ENCODE results near the gene NKX2-2. TPM values are rescaled to one million over a fixed set of nuclear protein-coding genes. Genes with fewer than 3 reads are reported as not detected.

The NKX2-2 gene
- total RNA-seq, 1 donor from 2014 or later: not detected

DNA sequence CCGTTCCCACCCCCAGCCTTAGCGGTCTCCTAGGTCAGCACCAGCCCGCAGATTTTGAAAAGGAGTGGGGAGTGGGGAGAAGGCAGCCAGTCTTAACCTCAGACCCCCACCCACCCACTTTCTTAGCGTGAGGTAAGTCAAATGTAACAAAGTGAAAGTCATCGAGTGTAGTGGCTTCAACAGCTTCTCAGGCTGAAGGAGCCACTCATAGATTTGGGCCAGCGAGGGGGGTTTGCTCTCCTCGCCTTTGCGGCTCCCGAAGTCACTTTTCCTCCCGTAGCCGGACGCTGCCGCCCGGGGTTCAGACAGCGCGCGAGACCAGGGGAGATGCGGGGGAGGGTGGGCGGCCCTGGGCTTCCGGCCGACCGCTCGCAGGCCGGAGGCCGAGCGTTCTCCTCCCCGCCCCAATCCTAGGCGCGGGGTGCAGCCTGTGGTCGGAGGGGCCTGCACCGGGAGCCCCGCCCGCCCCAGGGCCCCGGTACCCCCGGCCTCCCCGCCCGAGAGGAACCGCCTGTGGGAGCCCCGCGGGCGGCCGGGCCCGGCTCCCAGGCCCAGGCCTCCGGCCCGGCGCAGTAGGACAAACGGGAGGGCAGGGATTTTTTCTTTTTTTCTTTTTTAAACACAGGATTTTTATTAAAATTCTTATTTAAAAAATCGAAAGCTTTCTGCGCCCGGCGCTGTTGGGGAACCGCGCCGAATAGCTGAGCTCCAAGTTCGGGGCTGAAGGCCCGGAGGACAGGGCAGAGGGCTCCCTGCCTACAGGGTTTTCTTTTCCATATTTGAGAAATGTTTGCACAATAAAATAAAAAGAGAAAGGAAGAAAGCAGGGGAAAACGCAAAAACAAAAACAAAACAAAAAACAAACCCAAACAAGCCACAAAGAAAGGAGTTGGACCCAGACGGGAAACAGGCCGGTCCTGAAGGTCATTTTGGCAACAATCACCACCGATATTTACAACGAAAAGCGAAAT, 3.2 kb downstream of the NKX2-2 start:
- no peaks in the 10 kb centered on the region for H3K36me3 Mint-ChIP-seq (ENCODE audit: low read depth)
- peaks cover 21% of the 10 kb centered on the region for H3K4me1 Mint-ChIP-seq (ENCODE audit: low read depth)
- peak overlapping the region; percentile 56 for H3K4me3 Mint-ChIP-seq (ENCODE audit: low read depth)
- no peak for DNase-seq (ENCODE audit: low spot score)
- intact Hi-C loops (cut with micrococcal nuclease): no loop called here
- H3K27me3 Mint-ChIP-seq (ENCODE audit: low read depth): peaks cover 67% of the 10 kb centered on the region
- no peak overlapping the region for H3K27ac Mint-ChIP-seq
- H3K9me3 Mint-ChIP-seq: no peaks in the 10 kb centered on the region

DNA sequence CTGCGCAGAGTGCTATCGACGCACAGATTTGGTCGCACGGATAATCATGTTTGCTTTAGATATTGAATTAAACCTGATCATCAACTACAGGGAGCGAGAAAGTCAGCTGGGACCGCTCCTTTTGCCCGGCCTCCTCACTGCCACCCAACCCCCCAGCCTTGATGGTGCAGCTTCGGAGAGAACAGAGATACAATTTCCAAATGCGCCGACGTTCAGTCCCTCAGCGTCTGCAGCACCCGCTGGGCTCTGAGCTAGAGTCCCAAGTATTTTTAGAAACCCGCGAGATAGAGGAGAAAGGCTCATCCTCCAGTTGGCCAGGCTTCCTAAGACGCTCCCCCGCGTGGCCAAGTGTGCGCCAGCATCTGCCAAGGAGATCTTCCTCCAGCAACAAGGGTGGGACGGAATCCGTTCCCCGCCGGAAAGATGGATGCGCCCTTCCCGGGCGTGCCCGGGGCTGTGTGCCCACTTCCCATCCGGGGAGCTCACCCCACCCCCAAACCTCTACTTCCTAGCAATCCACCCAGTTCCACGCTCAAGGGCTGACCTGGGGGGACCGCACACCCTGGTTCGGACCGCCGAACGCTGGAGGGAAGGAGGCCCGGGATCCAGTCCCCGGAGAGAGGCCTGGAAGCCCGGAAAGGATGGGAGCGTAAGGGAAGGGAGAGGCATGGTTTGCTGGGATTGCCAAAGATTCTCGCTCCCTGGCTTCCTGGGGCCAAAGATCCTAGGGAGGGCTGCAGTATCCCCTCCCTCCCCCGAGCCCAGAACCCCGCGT, 4.1 kb downstream of the NKX2-2 start:
- intact Hi-C loops (cut with micrococcal nuclease): loop anchor here (2.0 to 5.0 kb wide), 2 partner anchors 199 to 1142 kb away; partner anchors contain the start of gene INSM1
- peak overlapping the region; percentile 56 for H3K4me3 Mint-ChIP-seq (ENCODE audit: low read depth)
- DNase-seq (ENCODE audit: low spot score): no peak
- peaks cover 25% of the 10 kb centered on the region for H3K4me1 Mint-ChIP-seq (ENCODE audit: low read depth)
- no peaks in the 10 kb centered on the region for H3K36me3 Mint-ChIP-seq (ENCODE audit: low read depth)
- H3K27me3 Mint-ChIP-seq (ENCODE audit: low read depth): peaks cover 69% of the 10 kb centered on the region
- no peaks in the 10 kb centered on the region for H3K9me3 Mint-ChIP-seq
- no peak overlapping the region for H3K27ac Mint-ChIP-seq

DNA sequence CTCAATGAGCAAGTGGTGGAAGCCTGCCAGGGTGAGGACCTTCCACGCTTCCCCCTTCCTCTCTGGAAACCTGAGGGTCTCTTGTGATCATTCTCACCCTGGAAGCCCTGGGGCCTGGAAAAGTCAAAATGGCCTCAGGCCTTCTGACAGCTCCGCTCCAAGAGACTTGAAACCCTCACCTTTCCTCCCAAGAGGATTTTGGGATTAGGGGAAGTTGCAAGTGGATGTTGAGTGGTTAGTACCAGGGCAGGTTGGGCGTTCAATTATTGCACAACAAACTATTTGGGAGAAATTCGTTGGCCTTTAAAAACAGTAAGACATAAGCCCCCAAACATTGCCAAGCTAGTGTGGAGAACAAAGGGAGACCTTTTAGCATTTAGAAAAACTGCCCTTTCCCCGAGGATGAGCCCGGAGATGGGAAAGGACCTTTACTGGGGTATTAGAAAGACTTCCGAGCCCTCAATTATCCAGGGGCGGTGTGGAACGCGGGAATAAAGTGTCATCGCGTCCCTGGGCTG, 4.7 kb downstream of the NKX2-2 start:
- H3K27me3 Mint-ChIP-seq (ENCODE audit: low read depth): peaks cover 68% of the 10 kb centered on the region
- no peaks in the 10 kb centered on the region for H3K9me3 Mint-ChIP-seq
- DNase-seq (ENCODE audit: low spot score): no peak
- H3K36me3 Mint-ChIP-seq (ENCODE audit: low read depth): no peaks in the 10 kb centered on the region
- no peak overlapping the region for H3K27ac Mint-ChIP-seq
- intact Hi-C loops (cut with micrococcal nuclease): loop anchor here (2.0 to 5.0 kb wide), 2 partner anchors 200 to 1142 kb away; partner anchors contain the start of gene INSM1
- no peak overlapping the region for H3K4me3 Mint-ChIP-seq (ENCODE audit: low read depth)
- H3K4me1 Mint-ChIP-seq (ENCODE audit: low read depth): peaks cover 27% of the 10 kb centered on the region

DNA sequence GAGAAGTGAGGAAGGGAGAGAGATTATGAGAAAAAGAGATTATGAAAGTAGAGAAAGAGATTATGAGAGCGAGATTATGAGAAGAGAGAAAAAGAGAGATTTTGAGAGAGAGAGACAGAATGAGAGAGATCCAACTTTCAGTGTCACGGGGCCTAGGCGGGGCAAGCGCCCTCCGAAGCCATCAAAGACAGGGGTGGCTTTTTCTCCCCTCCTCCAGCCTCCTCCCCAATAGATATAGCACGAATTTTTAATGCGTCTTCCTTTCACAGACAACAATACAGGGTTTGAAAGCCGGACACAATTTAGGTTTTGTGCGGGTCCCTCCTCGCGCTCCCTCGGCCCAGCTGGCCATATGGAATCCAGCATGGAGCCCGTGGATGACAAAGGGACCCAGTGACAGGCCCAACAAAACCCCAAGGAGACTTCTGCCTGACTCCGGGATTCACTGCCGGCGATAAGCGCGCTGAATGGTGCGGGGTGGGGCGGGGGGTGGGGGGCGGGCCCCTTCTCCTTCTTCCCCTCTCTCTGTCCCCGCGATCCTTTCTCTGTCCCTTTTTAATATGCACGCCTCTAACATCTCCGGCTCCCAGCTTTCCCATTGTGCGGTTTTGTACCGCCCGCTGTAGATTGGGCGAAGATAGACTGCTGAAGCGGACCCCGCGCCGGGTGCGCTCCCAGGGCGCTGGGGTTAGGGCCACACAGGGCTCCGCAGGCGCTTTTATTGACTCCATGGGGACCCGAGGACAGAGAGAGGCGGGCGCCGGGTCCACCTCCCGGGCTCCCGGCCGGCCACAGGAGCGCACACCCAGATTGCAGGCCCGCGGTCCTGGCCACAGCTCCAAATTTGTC, 5.4 kb downstream of the NKX2-2 start:
- Mint-ChIP-seq H3K36me3 (ENCODE audit: low read depth) (no peaks in the 10 kb centered on the region), H3K27me3 (ENCODE audit: low read depth) (peaks cover 68% of the 10 kb centered on the region), H3K9me3 (no peaks in the 10 kb centered on the region), H3K4me3 (ENCODE audit: low read depth) (no peak overlapping the region), H3K27ac (no peak overlapping the region), H3K4me1 (ENCODE audit: low read depth) (peaks cover 28% of the 10 kb centered on the region)
- intact Hi-C loops (cut with micrococcal nuclease): loop anchor here (2.0 to 5.0 kb wide), 2 partner anchors 200 to 1141 kb away; partner anchors contain the start of gene INSM1
- no peak for DNase-seq (ENCODE audit: low spot score)

DNA sequence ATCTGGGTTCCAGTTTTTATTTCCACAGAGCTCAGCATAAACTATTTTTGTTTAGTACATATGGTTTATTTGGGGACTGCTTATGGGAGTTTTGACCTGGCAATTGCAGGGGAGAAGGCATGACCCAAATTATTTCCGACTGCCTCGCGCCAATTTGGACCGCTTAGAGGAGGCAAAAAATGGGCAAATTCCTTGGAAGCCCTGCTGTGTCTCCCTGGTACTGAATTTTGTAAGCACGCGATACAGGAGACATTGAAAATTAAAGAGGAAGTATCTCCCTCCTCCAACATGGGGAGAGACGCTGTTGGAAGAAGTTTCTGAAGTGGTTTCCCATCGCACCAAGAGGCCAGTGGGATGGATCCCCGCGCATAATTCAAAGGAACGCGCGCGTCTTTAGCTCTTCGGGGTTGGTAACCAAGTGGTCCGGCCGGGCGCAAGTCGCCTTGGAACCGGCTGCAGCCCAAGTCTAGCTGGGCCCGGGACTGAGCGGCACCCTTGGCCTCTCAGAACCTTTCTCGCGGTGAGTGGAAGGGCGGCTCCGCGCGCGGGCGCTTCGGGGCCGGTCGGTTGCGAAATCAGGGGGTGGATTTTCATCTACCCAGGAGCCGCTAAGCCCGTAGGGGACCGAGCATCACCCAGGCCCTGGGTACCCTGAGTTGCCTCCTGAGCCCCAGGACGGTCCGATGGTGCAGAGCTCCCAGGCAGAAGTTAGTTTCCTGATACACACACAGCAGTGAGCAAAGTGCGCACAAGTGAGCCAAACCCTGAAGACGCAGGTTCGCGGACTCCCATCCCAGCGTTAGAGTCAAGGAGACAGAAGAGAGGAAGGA, 6.2 kb downstream of the NKX2-2 start:
- H3K27ac Mint-ChIP-seq: no peak overlapping the region
- H3K27me3 Mint-ChIP-seq (ENCODE audit: low read depth): peaks cover 67% of the 10 kb centered on the region
- H3K4me1 Mint-ChIP-seq (ENCODE audit: low read depth): peaks cover 34% of the 10 kb centered on the region

DNA sequence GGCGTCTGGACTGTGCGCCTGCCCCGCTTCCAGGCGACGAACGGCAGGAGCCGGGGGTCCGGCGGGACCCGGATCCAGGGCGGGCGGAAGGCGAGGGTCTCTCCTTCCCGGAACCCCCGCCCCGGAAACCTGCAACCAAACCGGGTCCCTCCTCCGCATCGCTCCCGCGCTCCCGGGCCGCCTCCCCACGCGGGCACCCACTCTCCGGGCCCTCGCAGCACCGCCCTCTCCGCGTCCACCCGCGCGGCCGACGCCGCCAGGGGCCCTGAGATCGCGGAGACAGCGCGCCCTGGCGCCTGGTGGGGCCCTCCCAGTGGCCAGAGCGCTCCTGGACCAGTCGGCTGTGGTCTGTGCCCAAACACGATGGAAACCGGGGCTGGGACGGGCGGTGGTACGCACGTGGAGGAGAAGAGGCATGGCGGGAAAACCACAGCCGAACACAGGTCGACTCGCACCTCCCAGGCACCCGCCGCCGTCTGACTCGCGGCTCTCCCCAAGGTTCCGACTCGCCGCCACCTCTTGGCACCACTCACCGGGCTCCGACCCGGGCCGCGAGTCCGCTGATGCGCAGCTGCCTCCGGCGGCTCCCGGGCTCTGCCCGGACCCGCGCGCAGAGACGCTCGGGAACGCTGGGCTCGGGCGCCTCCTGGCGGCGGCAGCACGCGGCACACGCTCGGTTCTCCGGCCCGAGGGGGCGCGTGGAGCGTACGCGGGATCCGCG, 7.9 kb downstream of the NKX2-2 start:
- H3K27ac Mint-ChIP-seq: peak overlapping the region; percentile 42

More for the DNA sequence above, 6.2 kb downstream of the NKX2-2 start:
- intact Hi-C loops (cut with micrococcal nuclease): loop anchor here (1.0 to 5.0 kb wide), 3 partner anchors 112 to 1140 kb away; partner anchors contain the start of gene INSM1
- no peak for DNase-seq (ENCODE audit: low spot score)
- H3K36me3 Mint-ChIP-seq (ENCODE audit: low read depth): no peaks in the 10 kb centered on the region
- no peak overlapping the region for H3K4me3 Mint-ChIP-seq (ENCODE audit: low read depth)
- no peaks in the 10 kb centered on the region for H3K9me3 Mint-ChIP-seq

DNA sequence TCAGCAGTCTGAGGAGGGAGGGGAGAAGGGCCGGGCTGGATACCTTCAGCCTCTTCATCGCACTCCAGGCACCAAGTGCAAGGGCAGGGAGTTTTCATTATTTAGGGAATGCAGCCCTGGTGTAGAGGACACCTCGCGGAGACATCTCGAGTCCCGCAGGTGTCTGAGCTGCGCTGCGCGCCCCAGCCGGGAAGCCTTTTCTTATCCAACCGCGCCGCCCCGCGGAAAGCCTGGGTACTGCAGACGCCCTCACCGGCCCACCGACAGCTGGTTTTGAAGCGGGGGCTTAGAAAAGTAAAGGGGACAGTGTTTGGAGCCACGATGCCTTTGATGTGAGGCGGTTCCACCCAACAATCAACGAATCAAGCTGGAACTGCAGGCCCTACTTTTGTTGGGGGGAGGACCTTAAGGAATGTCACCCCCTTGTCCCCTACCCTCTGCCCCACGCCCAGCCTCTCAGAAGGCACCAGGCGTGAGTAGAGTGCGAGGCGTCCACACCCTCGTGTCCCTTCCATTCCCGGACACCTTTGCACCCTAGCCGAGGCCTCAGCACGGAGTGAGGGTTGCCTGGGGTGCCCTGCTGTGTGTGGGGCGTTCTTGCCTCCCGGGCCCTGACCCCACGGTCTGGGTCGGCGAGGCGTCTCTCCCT, 8.6 kb downstream of the NKX2-2 start:
- Mint-ChIP-seq H3K36me3 (ENCODE audit: low read depth) (no peaks in the 10 kb centered on the region), H3K4me1 (ENCODE audit: low read depth) (peaks cover 28% of the 10 kb centered on the region), H3K27me3 (ENCODE audit: low read depth) (peaks cover 51% of the 10 kb centered on the region), H3K4me3 (ENCODE audit: low read depth) (peak overlapping the region; percentile 39), H3K27ac (no peak overlapping the region), H3K9me3 (no peaks in the 10 kb centered on the region)
- intact Hi-C loops (cut with micrococcal nuclease): loop anchor here (1.0 to 5.0 kb wide), 5 partner anchors 269 to 1138 kb away; partner anchors contain the start of gene INSM1
- peak; percentile 67 for DNase-seq (ENCODE audit: low spot score)

More for the DNA sequence above, 7.9 kb downstream of the NKX2-2 start:
- intact Hi-C loops (cut with micrococcal nuclease): loop anchor here (1.0 to 5.0 kb wide), 5 partner anchors 270 to 1139 kb away; partner anchors contain the start of gene INSM1
- H3K4me3 Mint-ChIP-seq (ENCODE audit: low read depth): peak overlapping the region; percentile 67
- H3K36me3 Mint-ChIP-seq (ENCODE audit: low read depth): no peaks in the 10 kb centered on the region
- H3K9me3 Mint-ChIP-seq: no peaks in the 10 kb centered on the region
- peak; percentile 57 for DNase-seq (ENCODE audit: low spot score)
- H3K27me3 Mint-ChIP-seq (ENCODE audit: low read depth): peaks cover 54% of the 10 kb centered on the region
- H3K4me1 Mint-ChIP-seq (ENCODE audit: low read depth): peaks cover 30% of the 10 kb centered on the region

DNA sequence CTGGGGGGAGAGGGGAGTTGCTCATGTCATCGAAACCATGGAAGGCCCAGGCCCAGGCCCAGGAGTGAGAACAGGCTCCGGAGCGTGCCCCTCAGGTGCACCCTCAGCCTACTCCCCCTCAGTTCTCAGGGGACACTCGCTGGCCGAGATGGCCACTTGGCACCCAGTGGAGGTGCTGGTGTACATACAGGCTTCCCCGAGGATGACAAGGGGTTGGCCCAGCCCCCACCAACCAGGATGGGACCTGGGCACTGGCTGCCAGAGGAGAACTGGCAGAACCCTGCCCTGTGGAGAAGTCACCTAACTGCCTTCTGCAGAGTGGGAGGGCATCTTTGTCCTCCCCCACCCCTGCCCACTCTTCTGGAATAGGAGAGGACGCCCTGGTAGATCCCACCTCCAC, 9.5 kb downstream of the NKX2-2 start:
- Mint-ChIP-seq H3K27me3 (ENCODE audit: low read depth) (peaks cover 41% of the 10 kb centered on the region), H3K4me3 (ENCODE audit: low read depth) (no peak overlapping the region), H3K36me3 (ENCODE audit: low read depth) (no peaks in the 10 kb centered on the region), H3K27ac (no peak overlapping the region), H3K4me1 (ENCODE audit: low read depth) (peaks cover 23% of the 10 kb centered on the region), H3K9me3 (no peaks in the 10 kb centered on the region)
- no peak for DNase-seq (ENCODE audit: low spot score)
- intact Hi-C loops (cut with micrococcal nuclease): loop anchor here (2.0 kb wide), 1 partner anchor 456 kb away; no protein-coding TSS in a partner anchor

DNA sequence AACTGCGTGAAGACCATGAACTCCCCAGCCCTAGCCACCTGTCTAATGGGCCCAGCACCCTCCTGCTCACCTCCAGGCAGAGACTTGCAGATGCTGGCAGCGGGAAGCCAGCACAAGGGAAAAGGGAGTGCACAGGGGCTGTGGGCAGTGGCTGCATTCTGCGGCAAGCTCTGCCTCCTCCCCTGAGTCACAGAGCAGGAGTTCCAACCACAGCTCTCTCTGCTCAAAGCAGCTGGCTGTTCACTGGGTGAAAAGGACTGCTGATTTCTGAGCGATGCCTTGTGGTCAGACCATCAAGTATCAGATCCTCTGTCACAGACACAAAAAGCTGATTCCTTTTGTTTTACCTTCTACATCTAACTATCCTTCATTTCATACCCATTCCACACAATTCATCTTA, 10.5 kb downstream of the NKX2-2 start:
- Mint-ChIP-seq H3K27ac (peak overlapping the region; percentile 59), H3K4me3 (ENCODE audit: low read depth) (peak overlapping the region; percentile 64), H3K4me1 (ENCODE audit: low read depth) (peaks cover 20% of the 10 kb centered on the region), H3K36me3 (ENCODE audit: low read depth) (no peaks in the 10 kb centered on the region), H3K27me3 (ENCODE audit: low read depth) (peaks cover 38% of the 10 kb centered on the region), H3K9me3 (no peaks in the 10 kb centered on the region)
- no peak for DNase-seq (ENCODE audit: low spot score)
- intact Hi-C loops (cut with micrococcal nuclease): no loop called here

DNA sequence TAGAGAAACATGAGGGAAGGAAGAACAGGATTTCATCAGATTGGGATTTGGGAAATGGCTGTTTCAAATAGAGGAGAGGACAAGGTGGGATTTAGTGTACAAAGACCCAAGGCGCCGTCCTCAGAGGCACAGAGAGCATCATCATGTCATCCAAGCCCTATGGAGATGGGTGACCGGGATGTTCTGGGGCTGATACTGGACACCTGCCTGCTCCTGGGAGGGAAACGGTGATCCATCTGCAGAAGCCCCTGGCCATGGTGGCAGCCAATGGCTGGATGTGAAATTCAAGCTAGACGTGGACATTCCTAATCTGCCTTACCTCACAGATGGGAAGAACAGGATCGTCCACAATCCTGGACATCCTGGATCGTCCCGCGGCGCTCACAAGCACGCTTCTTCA, 12.7 kb downstream of the NKX2-2 start:
- H3K9me3 Mint-ChIP-seq: no peaks in the 10 kb centered on the region
- peaks cover 12% of the 10 kb centered on the region for H3K4me1 Mint-ChIP-seq (ENCODE audit: low read depth)
- H3K4me3 Mint-ChIP-seq (ENCODE audit: low read depth): no peak overlapping the region
- H3K27me3 Mint-ChIP-seq (ENCODE audit: low read depth): peaks cover 25% of the 10 kb centered on the region
- no peaks in the 10 kb centered on the region for H3K36me3 Mint-ChIP-seq (ENCODE audit: low read depth)
- DNase-seq (ENCODE audit: low spot score): no peak
- no peak overlapping the region for H3K27ac Mint-ChIP-seq
- intact Hi-C loops (cut with micrococcal nuclease): no loop called here

Measured in activated T-helper 2 cell treated with anti-CD3 and anti-CD28 coated beads, Interferon-gamma antibody, Interleukin-2, Interleukin-4, amounts not matched to agents 10 μg/mL and 5 μg/mL and 100 μg/mL, durations not matched to agents 14 hours and 24 hours and 36 hours (primary cell).